Prostate gland (tissue), 2 donors: ENCODE data around the gene MMP12. TPM values are rescaled to one million over a fixed set of nuclear protein-coding genes. Genes with fewer than 3 reads are reported as not detected.

ENCODE experiments used
- DNase-seq: peaks from one replicate; pipeline ENCODE4 v3.0.0-alpha.2; 2019; ENCODE audit warnings: low spot score
- H3K27ac ChIP-seq, 2 donors: fragments of 200-600 bp; sonication (generic); 2 replicates each; pipeline ENCODE4 v1.5.1; 2017 to 2019
- H3K27me3 ChIP-seq: fragments of 200-600 bp; sonication (generic); replicated peaks from 2 replicates; pipeline ENCODE4 v1.5.1; 2019; ENCODE audit not compliant: insufficient read depth
- H3K36me3 ChIP-seq, 2 donors: fragments of 200-600 bp; sonication (generic); 1 replicate in 1 of 2; 2 replicates in 1 of 2; pipeline versions ENCODE4 v1.5.1 to v1.8.1; 2017 to 2019
- H3K4me1 ChIP-seq: fragments of 200-600 bp; sonication (generic); replicated peaks from 2 replicates; pipeline ENCODE4 v1.5.1; 2019
- H3K4me3 ChIP-seq, 2 donors: fragments of 200-600 bp; sonication (generic); 2 replicates each; pipeline ENCODE4 v1.5.1; 2017 to 2019
- H3K9me3 ChIP-seq: fragments of 200-600 bp; sonication (generic); 2 replicates; pipeline ENCODE4 v1.5.1; 2017
- CTCF ChIP-seq, 4 experiments: fragments of 200-600 bp in 2 of 4; fragments of 450-650 bp in 2 of 4; sonication (generic) in 2 of 4; IDR thresholded peaks; 1 replicate in 3 of 4; 2 replicates in 1 of 4; pipeline ENCODE4 v1.5.1; 2016 to 2019; ENCODE audit warnings: antibody characterized with exemption in 4 of 4, mild to moderate bottlenecking in 2 of 4, moderate library complexity in 2 of 4
- POLR2A ChIP-seq: fragments of 450-650 bp; IDR thresholded peaks from one replicate; pipeline ENCODE4 v1.6.1; 2016; ENCODE audit warnings: antibody characterized with exemption, mild to moderate bottlenecking
- POLR2AphosphoS5 ChIP-seq: sonication (generic); formaldehyde crosslinking; IDR thresholded peaks from one replicate; pipeline ENCODE4 v1.6.1; 2017; ENCODE audit warnings: antibody characterized with exemption
- WGBS: methylation state at CpG from one replicate; pipeline ENCODE4 v1.1.5; 2018; 5-methylcytosine and 5-hydroxymethylcytosine counted together
- intact Hi-C: fragments of 100-400 bp; cut with DNase I; formaldehyde crosslinking; loops from one replicate; pipeline ENCODE4 v1.14.2; 2022
- total RNA-seq, 2 donors: library from RNA; depleted of rRNA; stranded (reverse); fragments of >200 nt; gene quantifications; one replicate each; pipeline ENCODE4 v1.1.0, GENCODE V29; 2016

The MMP12 gene
- total RNA-seq, 2 donors from 2014 or later, result not detected

- H3K9me3 ChIP-seq, result no peaks in the 10 kb centered on the region
- 60% methylated on average over 38 of the region's 38 CpGs for WGBS
- no peak overlapping the region for H3K27ac ChIP-seq
- no peak for TF ChIP-seq POLR2A
- TF ChIP-seq CTCF (IDR thresholded peaks at IDR 0.05), result peak in 3 of 4 experiments; percentile 14 to 46 (median 40)
- intact Hi-C loops, result loop anchor here (10.0 kb wide), 1 partner anchor 113 kb away; no protein-coding TSS in a partner anchor
- DNase-seq, result peak; percentile 30
- H3K36me3 ChIP-seq, result no peaks in the 10 kb centered on the region
- peak overlapping the region in 1 of 2 donors; percentile 7 for H3K4me3 ChIP-seq
- H3K4me1 ChIP-seq, result no peaks in the 10 kb centered on the region
- H3K27me3 ChIP-seq, result no peaks in the 10 kb centered on the region
Measured at GRCh38 chr11:102831489-102832440, 43.0 kb downstream of the MMP12 start.

DNA sequence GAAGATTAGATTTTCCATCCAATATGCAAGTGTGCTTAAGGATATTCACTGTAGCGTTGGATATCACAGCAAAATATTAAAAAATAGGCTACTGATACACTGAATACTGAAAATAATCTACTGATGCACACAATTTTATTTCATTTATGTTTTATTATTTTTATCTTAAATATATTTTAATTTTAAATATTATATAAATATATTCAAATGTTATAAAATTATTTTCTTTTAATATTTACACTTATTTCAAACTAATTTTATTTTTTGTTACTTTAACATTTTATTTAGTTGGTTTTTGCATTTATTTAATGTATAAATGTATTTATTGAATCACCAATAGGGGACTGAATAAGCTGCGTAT is 43.7 kb downstream of the MMP12 start:
- no peaks in the 10 kb centered on the region for H3K27me3 ChIP-seq
- H3K36me3 ChIP-seq, result no peaks in the 10 kb centered on the region
- no peak overlapping the region for H3K4me3 ChIP-seq
- H3K4me1 ChIP-seq, result no peaks in the 10 kb centered on the region
- 80% methylated on average over 2 of the region's 2 CpGs for WGBS
- no peak for TF ChIP-seq POLR2A
- no peak for TF ChIP-seq POLR2AphosphoS5
- TF ChIP-seq CTCF (IDR thresholded peaks at IDR 0.05), result no peak
- intact Hi-C loops, result loop anchor here (10.0 kb wide), 1 partner anchor 114 kb away; no protein-coding TSS in a partner anchor
- no peak overlapping the region for H3K27ac ChIP-seq
- no peaks in the 10 kb centered on the region for H3K9me3 ChIP-seq
- DNase-seq, result no peak

DNA sequence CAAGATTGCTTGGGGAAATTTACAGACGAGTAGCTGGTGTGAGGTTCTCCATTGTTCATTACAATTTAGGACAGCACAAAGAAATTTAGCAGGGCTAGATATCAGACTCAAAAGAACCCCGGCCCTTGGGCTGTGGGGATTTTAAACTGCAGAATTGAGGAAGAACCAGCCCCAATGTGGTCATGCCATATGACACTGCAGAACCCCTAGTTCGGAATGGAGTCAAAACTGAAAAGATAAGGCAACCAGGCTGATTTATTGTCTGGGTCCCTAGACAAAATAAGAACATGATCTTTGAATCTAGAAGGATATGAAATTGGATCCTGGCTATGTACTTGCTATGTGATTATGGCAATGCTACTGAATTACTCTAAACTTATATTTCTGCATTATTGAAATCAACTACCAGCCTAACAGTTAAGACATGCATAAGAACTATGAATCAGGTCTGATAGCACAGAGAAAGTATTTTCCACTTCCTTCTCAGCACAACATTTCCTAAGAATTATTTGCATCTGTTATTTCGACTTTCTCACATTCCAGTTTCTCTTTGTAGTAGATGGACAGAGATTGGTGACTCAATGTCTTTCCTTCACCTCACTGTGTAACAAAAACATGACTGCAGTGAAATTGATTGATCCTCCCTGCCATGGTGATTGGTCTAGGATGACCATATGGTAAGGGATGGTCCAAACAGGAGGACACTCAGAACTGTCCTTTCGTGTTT is 44.6 kb downstream of the MMP12 start:
- intact Hi-C loops, result loop anchor here (10.0 kb wide), 1 partner anchor 115 kb away; no protein-coding TSS in a partner anchor
- TF ChIP-seq CTCF (IDR thresholded peaks at IDR 0.05) (no peak), POLR2A (no peak), POLR2AphosphoS5 (no peak)
- Histone ChIP-seq H3K4me1 (no peaks in the 10 kb centered on the region), H3K4me3 (no peak overlapping the region), H3K36me3 (no peaks in the 10 kb centered on the region), H3K27ac (no peak overlapping the region), H3K9me3 (no peaks in the 10 kb centered on the region), H3K27me3 (no peaks in the 10 kb centered on the region)
- no peak for DNase-seq
- 62% methylated on average over 5 of the region's 5 CpGs for WGBS

DNA sequence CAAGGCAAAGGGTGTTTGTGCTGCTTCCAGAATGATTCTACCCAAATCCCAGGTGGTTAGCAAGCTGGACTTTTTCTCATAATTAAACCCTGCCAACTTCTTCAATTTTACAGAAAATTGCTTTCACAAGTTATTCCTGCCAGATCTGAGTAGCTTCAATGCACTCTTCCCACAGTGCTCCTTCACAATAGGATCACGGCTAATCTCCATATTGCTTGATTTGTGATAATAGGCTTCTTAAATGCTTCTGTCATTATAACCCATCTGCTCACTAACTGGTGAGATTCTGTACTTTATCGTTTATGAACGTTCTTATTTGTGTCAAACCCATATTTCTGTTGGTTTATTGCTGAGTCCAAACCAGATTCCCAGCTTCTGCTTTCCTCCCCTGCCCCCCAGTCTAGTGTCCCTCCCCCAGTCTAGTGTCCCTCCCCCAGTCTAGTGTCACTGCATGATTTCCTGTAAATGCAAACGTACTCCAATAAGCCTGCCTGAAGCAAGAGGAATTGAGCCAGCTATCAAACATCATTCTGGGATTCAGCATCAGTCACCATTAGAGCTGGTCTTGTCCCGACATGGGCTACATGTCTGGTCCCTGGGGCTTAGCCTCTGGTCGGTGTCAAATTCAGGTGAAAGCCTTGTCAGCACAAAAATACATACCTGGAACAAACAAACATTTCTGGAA is 45.3 kb downstream of the MMP12 start:
- H3K9me3 ChIP-seq, result no peaks in the 10 kb centered on the region
- no peaks in the 10 kb centered on the region for H3K27me3 ChIP-seq
- TF ChIP-seq POLR2A, result no peak
- TF ChIP-seq CTCF (IDR thresholded peaks at IDR 0.05), result no peak
- no peak for TF ChIP-seq POLR2AphosphoS5
- no peak for DNase-seq
- H3K27ac ChIP-seq, result no peak overlapping the region
- WGBS, result 32% methylated on average over 6 of the region's 6 CpGs
- no peaks in the 10 kb centered on the region for H3K4me1 ChIP-seq
- intact Hi-C loops, result no loop called here
- H3K36me3 ChIP-seq, result no peaks in the 10 kb centered on the region
- no peak overlapping the region for H3K4me3 ChIP-seq
